WERI-Rb-1 (cell line): Measurements from ENCODE around the gene ZNF473.
"Not testable (repeated sequence)": the region's sequence is repeated elsewhere in the genome, so short reads cannot be mapped to it uniquely, and the experiment has no call there.

Source experiments
- DNase-seq: peaks from one replicate; pipeline ENCODE4 v3.0.0-alpha.2; 2020
- H3K27ac ChIP-seq: fragments of 250-450 bp; sonication (Bioruptor Pico); 2 replicates; pipeline ENCODE4 v1.5.1; 2020; ENCODE audit warnings: mild to moderate bottlenecking, moderate library complexity
- H3K27me3 ChIP-seq: fragments of 250-450 bp; sonication (Bioruptor Pico); 2 replicates; pipeline ENCODE4 v1.5.1; 2021; ENCODE audit warnings: mild to moderate bottlenecking, low read depth, moderate library complexity; ENCODE audit not compliant: insufficient read depth, severe bottlenecking
- H3K36me3 ChIP-seq: fragments of 250-450 bp; sonication (Bioruptor Pico); 2 replicates; pipeline ENCODE4 v1.5.1; 2020; ENCODE audit warnings: mild to moderate bottlenecking, moderate library complexity
- H3K4me3 ChIP-seq: 2 replicates; pipeline ENCODE4 v1.5.1; 2011; ENCODE audit warnings: low read depth, mild to moderate bottlenecking, control low read depth, low read length
- H3K9me3 ChIP-seq: fragments of 250-450 bp; sonication (Bioruptor Pico); 2 replicates; pipeline ENCODE4 v1.5.1; 2021; ENCODE audit warnings: mild to moderate bottlenecking, moderate library complexity; ENCODE audit not compliant: severe bottlenecking
- CTCF ChIP-seq: IDR thresholded peaks from 2 replicates; pipeline ENCODE4 v1.5.1; 2011; ENCODE audit warnings: low read depth, mild to moderate bottlenecking, control low read depth, inconsistent platforms, low read length

ZNF473 gene

GRCh38 chr19:50044922-50045321, 19.1 kb downstream of the ZNF473 start:
- Histone ChIP-seq H3K36me3 (peaks cover 83% of the 10 kb centered on the region), H3K27me3 (no peaks in the 10 kb centered on the region), H3K9me3 (peaks cover 28% of the 10 kb centered on the region), H3K4me3 (no peak overlapping the region), H3K27ac (no peak overlapping the region)
- TF ChIP-seq CTCF, result no peak
- DNase-seq, result no peak

GRCh38 chr19:50046649-50047503, 21.1 kb downstream of the ZNF473 start:
- H3K4me3 ChIP-seq, result no peak overlapping the region
- peaks cover 63% of the 10 kb centered on the region for H3K36me3 ChIP-seq
- H3K27ac ChIP-seq, result no peak overlapping the region
- H3K27me3 ChIP-seq, result peaks cover 3% of the 10 kb centered on the region
- DNase-seq, result peak; percentile 49
- TF ChIP-seq CTCF, result peak; percentile 68
- H3K9me3 ChIP-seq, result peaks cover 28% of the 10 kb centered on the region

DNA sequence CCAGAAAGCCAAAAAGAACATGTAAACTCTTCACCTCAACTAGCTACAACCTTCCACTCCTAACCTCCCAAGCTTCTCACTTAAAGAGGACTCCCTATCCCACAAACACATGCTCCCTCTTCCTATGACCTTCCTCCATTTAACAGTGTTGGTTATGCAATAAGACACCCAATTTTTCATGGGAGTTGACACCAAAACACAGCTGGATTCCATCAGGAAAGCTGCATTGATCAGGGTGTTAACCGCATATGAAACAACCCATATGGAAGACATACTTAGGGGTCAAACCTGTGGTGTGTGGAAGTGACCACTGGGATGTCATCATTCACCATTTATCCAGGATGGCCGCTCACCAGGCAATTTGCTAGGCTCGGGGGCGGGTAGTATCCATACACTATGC, 21.9 kb downstream of the ZNF473 start:
- peaks cover 25% of the 10 kb centered on the region for H3K9me3 ChIP-seq
- H3K4me3 ChIP-seq, result no peak overlapping the region
- no peak for DNase-seq
- peaks cover 3% of the 10 kb centered on the region for H3K27me3 ChIP-seq
- peaks cover 55% of the 10 kb centered on the region for H3K36me3 ChIP-seq
- no peak overlapping the region for H3K27ac ChIP-seq
- no peak for TF ChIP-seq CTCF

DNA sequence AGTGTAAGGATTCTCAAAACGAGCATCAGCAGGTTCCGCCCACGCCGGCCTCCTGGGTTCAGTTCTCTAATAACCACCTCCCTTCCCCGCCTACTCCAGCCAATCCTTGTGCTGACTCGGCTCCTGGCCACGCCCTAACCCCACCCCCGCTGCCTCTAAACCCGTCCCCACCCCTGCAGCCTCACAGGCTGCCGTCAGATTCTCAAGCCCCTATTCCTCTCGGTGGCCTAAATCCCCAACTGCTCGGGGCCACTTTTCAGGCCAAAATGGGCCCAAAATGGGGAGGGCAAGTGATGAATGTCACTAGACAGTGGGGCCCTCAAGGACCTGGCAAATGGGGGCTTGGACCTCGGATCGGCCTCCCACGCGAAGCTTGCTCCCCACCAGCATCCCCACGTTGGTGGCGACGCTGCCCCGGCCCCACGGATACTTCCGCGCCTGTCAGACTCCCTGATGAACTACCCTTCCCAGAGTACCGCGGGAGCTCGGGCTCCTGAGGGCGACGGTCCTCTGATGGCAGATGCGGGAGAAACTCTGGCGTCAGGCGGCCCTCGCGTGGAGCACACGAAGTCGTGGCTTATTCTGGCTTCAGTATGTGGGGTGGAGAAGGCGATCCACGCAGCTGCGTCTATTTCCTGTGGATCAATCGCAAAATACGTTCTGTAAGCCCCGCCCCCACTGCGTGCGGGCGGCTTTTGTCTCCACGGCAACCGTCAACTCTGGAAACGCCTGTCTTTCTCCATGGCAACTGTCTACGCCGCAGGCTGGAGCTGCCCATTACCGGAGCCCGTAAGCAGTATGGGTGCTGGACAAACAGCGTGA, 24.8 kb downstream of the ZNF473 start:
- Histone ChIP-seq H3K4me3 (peak overlapping the region; percentile 63), H3K27ac (no peak overlapping the region)

GRCh38 chr19:50051228-50051895, 25.6 kb downstream of the ZNF473 start:
- H3K9me3 ChIP-seq, H3K27me3 ChIP-seq, H3K27ac ChIP-seq, DNase-seq: not testable (repeated sequence)
- H3K36me3 ChIP-seq, result peaks cover 21% of the 10 kb centered on the region
- peak overlapping the region; percentile 63 for H3K4me3 ChIP-seq

More for the DNA sequence above, 24.8 kb downstream of the ZNF473 start:
- H3K36me3 ChIP-seq, result peaks cover 28% of the 10 kb centered on the region
- no peak for TF ChIP-seq CTCF
- H3K9me3 ChIP-seq, result peaks cover 10% of the 10 kb centered on the region
- H3K27me3 ChIP-seq, result peaks cover 6% of the 10 kb centered on the region
- DNase-seq, result peak; percentile 79

GRCh38 chr19:50051964-50052363, 26.2 kb downstream of the ZNF473 start:
- H3K27me3 ChIP-seq, result peaks cover 14% of the 10 kb centered on the region
- no peak overlapping the region for H3K4me3 ChIP-seq
- H3K36me3 ChIP-seq, result peaks cover 14% of the 10 kb centered on the region
- no peak for DNase-seq
- no peak for TF ChIP-seq CTCF
- no peak overlapping the region for H3K27ac ChIP-seq
- peaks cover 2% of the 10 kb centered on the region for H3K9me3 ChIP-seq
